Measurements from ENCODE around the gene KRT17.
"Not testable (repeated sequence)": the region's sequence is repeated elsewhere in the genome, so short reads cannot be mapped to it uniquely, and the experiment has no call there.

KRT17 gene

GRCh38 chr17:41653892-41654677 lies 29.7 kb upstream of the KRT17 start:
- DNase-seq = peak; percentile 64

- DNase-seq = peak; percentile 20
Measured at GRCh38 chr17:41653421-41653820, 29.0 kb upstream of the KRT17 start.

GRCh38 chr17:41652461-41652970 lies 28.1 kb upstream of the KRT17 start:
- peak; percentile 33 for DNase-seq

GRCh38 chr17:41651625-41652460 lies 27.5 kb upstream of the KRT17 start:
- peak; percentile 84 for DNase-seq

- no peak for DNase-seq
Measured at GRCh38 chr17:41650794-41651624, 26.6 kb upstream of the KRT17 start.

- DNase-seq = no peak
Measured at GRCh38 chr17:41649923-41650519, 25.6 kb upstream of the KRT17 start.

- peak; percentile 89 for DNase-seq
Measured at GRCh38 chr17:41648411-41649195, 24.2 kb upstream of the KRT17 start.

GRCh38 chr17:41647940-41648410 lies 23.6 kb upstream of the KRT17 start:
- DNase-seq = peak; percentile 83

GRCh38 chr17:41647038-41647813 lies 22.9 kb upstream of the KRT17 start:
- no peak for DNase-seq

GRCh38 chr17:41642252-41643156 lies 18.1 kb upstream of the KRT17 start:
- no peak for DNase-seq

- not testable (repeated sequence) for DNase-seq
Measured at GRCh38 chr17:41640596-41640995, 16.2 kb upstream of the KRT17 start.

GRCh38 chr17:41639492-41640473 lies 15.4 kb upstream of the KRT17 start:
- no peak for DNase-seq

GRCh38 chr17:41638941-41639340 lies 14.6 kb upstream of the KRT17 start:
- no peak for DNase-seq

- no peak for DNase-seq
Measured at GRCh38 chr17:41638194-41638593, 13.8 kb upstream of the KRT17 start.

GRCh38 chr17:41636652-41637051 lies 12.3 kb upstream of the KRT17 start:
- no peak for DNase-seq

GRCh38 chr17:41635121-41636097 lies 11.0 kb upstream of the KRT17 start:
- DNase-seq = peak; percentile 85

GRCh38 chr17:41634639-41635038 lies 10.3 kb upstream of the KRT17 start:
- DNase-seq = no peak

Measured in left hindlimb (tissue), 1 donor.